NCI-H2196 treated with DMSO at 0.1 percent for 48 hours (cell line): ENCODE measurements around the gene TMEM259.

Experiments
- DNase-seq: peaks from one replicate; lab custom pipeline; 2025; ENCODE audit not compliant: unreplicated experiment; lab: John Stamatoyannopoulos, UW

TMEM259 gene

GRCh38 chr19:1055886-1056620 is 35.1 kb upstream of the TMEM259 start:
- DNase-seq: no peak

DNA sequence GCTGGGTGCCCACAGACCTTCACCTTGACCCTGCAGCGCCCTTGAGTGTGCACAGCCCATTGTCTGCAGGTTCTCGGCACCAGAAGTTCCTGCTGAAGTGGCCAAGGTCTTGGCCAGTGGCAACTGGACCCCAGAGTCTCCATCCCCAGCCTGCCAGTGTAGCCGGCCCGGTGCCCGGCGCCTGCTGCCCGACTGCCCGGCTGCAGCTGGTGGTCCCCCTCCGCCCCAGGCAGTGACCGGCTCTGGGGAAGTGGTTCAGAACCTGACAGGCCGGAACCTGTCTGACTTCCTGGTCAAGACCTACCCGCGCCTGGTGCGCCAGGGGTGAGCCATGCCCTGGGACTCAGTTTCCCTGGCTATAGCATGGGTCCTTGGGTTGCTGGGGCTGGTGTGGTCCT is 34.1 kb upstream of the TMEM259 start:
- DNase-seq: no peak

GRCh38 chr19:1054102-1055027 is 33.4 kb upstream of the TMEM259 start:
- no peak for DNase-seq

DNA sequence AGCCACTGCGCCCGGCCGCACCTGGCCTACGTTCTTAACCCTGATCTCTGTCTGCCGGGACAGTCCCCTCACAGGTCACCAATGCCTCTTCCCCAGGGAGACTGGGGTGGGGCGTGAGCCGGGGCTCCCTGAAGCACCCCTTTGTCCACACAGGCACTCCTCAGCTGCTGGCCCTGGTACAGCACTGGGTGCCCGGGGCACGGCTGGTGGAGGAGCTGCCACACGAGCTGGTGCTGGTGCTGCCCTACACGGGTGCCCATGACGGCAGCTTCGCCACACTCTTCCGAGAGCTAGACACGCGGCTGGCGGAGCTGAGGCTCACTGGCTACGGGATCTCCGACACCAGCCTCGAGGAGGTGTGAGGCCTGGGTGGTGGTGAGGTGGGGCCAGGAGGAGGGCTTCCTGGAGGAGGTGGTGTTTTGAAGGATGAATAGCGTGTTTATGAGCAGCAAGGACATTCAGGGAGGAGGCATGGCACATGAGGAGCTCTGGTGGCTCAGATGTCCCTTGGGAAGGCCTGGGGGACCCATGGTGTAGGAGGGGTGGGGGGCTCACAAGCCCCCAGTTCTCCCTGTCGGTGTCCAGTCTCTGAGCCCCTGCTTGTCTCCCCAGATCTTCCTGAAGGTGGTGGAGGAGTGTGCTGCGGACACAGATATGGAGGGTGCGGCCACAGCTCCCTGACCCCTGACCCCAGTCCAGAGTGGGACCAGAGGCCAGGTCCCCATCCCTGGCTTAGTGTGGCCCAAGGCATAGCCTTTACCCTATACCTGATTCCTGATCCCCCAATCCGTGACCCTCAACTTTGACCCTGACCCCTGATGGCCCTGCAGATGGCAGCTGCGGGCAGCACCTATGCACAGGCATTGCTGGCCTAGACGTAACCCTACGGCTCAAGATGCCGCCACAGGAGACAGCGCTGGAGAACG is 32.5 kb upstream of the TMEM259 start:
- no peak for DNase-seq

- DNase-seq: no peak
Measured at GRCh38 chr19:1052349-1052975, 31.5 kb upstream of the TMEM259 start.

DNA sequence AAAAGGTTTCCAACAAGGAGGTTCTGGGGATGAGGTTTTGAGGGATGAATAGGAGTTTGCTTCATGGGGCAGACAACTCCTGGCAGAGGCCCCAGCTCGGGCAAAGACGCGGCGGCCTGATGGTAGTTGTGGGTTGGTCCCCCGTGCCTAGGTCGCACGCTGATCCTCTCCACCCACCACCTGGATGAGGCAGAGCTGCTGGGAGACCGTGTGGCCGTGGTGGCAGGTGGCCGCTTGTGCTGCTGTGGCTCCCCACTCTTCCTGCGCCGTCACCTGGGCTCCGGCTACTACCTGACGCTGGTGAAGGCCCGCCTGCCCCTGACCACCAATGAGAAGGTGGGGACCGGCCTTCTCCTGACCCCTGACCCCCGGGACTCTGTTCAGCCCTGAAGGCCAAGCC is 30.9 kb upstream of the TMEM259 start:
- DNase-seq: no peak

- DNase-seq: no peak
Measured at GRCh38 chr19:1050989-1051788, 30.3 kb upstream of the TMEM259 start.

- no peak for DNase-seq
Measured at GRCh38 chr19:1049800-1050199, 28.9 kb upstream of the TMEM259 start.

- DNase-seq: no peak
Measured at GRCh38 chr19:1049106-1049505, 28.2 kb upstream of the TMEM259 start.

- no peak for DNase-seq
Measured at GRCh38 chr19:1047696-1048147, 26.8 kb upstream of the TMEM259 start.

DNA sequence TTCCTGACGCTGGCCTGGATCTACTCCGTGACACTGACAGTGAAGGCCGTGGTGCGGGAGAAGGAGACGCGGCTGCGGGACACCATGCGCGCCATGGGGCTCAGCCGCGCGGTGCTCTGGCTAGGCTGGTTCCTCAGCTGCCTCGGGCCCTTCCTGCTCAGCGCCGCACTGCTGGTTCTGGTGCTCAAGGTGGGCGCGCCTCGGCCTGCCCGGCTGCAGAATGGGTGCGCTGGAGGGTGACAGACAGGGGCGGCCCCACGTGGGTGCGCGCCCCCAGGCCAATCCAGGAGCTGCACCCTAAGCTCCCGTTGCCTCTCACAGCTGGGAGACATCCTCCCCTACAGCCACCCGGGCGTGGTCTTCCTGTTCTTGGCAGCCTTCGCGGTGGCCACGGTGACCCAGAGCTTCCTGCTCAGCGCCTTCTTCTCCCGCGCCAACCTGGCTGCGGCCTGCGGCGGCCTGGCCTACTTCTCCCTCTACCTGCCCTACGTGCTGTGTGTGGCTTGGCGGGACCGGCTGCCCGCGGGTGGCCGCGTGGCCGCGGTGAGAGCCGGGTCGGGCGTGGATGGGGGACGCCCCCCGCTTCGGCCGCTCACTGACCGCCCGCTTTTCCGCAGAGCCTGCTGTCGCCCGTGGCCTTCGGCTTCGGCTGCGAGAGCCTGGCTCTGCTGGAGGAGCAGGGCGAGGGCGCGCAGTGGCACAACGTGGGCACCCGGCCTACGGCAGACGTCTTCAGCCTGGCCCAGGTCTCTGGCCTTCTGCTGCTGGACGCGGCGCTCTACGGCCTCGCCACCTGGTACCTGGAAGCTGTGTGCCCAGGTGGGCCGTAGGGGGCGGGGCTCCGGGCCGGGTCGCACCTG is 26.1 kb upstream of the TMEM259 start:
- DNase-seq: no peak

DNA sequence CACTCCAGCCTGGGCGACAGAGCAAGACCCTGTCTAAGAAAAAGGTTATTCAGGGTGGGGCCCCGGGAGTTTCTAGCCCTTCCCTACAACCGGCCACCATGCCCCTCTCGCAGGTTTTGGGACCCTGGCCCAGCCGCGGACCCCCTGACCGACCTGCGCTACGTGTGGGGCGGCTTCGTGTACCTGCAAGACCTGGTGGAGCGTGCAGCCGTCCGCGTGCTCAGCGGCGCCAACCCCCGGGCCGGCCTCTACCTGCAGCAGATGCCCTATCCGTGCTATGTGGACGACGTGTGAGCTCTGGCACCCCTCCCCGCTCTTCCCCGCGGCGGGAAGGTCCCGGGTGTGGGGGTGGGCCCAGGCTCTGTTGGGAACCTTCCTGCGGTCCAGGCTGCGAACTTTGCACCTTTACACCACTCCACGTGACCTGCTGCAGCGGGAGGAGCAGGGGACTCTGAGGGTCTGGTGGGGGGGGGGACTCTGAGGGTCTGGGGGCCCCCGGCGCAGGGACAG is 25.2 kb upstream of the TMEM259 start:
- DNase-seq: no peak

- no peak for DNase-seq
Measured at GRCh38 chr19:1045247-1045603, 24.3 kb upstream of the TMEM259 start.

DNA sequence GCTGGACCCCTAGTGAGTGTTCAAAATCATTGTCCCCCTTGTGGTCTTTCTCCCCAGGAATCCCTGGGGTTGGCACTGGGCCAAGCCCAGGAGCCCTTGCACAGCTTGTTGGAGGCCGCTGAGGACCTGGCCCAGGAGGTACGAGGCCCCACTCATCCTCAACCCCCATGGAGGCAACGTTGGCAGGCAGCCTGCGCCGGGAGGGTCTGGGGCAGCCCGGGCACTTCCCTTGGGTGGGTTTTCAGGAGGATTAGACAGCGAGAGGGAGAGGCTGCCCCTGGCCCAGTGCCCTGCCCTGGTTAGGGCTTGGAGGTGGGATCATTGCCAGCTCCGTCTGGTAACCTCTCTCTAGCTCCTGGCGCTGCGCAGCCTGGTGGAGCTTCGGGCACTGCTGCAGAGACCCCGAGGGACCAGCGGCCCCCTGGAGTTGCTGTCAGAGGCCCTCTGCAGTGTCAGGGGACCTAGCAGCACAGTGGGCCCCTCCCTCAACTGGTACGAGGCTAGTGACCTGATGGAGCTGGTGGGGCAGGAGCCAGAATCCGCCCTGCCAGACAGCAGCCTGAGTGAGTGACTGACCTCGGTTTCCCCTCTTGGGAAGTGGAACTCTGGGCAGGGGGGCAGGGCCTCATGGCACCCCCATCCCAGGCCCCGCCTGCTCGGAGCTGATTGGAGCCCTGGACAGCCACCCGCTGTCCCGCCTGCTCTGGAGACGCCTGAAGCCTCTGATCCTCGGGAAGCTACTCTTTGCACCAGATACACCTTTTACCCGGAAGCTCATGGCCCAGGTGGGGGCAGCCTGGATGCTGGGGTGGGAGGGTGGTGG is 22.0 kb upstream of the TMEM259 start:
- DNase-seq: no peak

- DNase-seq: no peak
Measured at GRCh38 chr19:1041835-1042685, 21.1 kb upstream of the TMEM259 start.

- no peak for DNase-seq
Measured at GRCh38 chr19:1041272-1041834, 20.4 kb upstream of the TMEM259 start.
